8988T (cell line): ENCODE data around the gene PSME2.
A peak's percentile ranks its signal among the peaks of the same experiment; 100 is the strongest.

Experiments used
- DNase-seq: peaks from one replicate; pipeline ENCODE4 v3.0.0; 2011

PSME2 gene

GRCh38 chr14:24146453-24146977, at the start of gene PSME2:
PSME2 (minus strand) TSS chr14:24146610; CDS start chr14:24146581, 29 bp downstream.
- DNase-seq = peak; percentile 91

GRCh38 chr14:24195186-24196070, 49.0 kb upstream of the PSME2 start, which contains the start of gene TM9SF1:
TM9SF1 (minus strand) TSS chr14:24195441; CDS start chr14:24195019, 422 bp downstream.
- DNase-seq = peak; percentile 82

- DNase-seq = no peak
Measured at GRCh38 chr14:24194873-24195185, 48.4 kb upstream of the PSME2 start.

- DNase-seq = no peak
Measured at GRCh38 chr14:24194186-24194872, 47.9 kb upstream of the PSME2 start.

GRCh38 chr14:24192933-24193332, 46.5 kb upstream of the PSME2 start:
- DNase-seq = no peak

GRCh38 chr14:24190416-24190815, 44.0 kb upstream of the PSME2 start:
- DNase-seq = no peak

GRCh38 chr14:24189460-24189859, 43.0 kb upstream of the PSME2 start:
- DNase-seq = no peak

- DNase-seq = no peak
Measured at GRCh38 chr14:24189059-24189375, 42.6 kb upstream of the PSME2 start.

GRCh38 chr14:24188251-24189058, 42.0 kb upstream of the PSME2 start, which contains the start of gene IPO4:
IPO4 (minus strand) TSS chr14:24188816; CDS start chr14:24188787, 29 bp downstream.
- DNase-seq = peak; percentile 93

GRCh38 chr14:24187539-24187915, 41.1 kb upstream of the PSME2 start:
- no peak for DNase-seq

GRCh38 chr14:24186831-24187538, 40.6 kb upstream of the PSME2 start:
- no peak for DNase-seq

- no peak for DNase-seq
Measured at GRCh38 chr14:24185741-24186140, 39.3 kb upstream of the PSME2 start.

- no peak for DNase-seq
Measured at GRCh38 chr14:24185026-24185425, 38.6 kb upstream of the PSME2 start.

GRCh38 chr14:24184104-24184970, 37.9 kb upstream of the PSME2 start:
- no peak for DNase-seq

- no peak for DNase-seq
Measured at GRCh38 chr14:24183014-24183481, 36.6 kb upstream of the PSME2 start.

GRCh38 chr14:24182110-24182882, 35.9 kb upstream of the PSME2 start:
- no peak for DNase-seq

- no peak for DNase-seq
Measured at GRCh38 chr14:24181371-24182077, 35.1 kb upstream of the PSME2 start.

GRCh38 chr14:24179961-24180796, 33.8 kb upstream of the PSME2 start:
- no peak for DNase-seq
